ENCODE measurements around the gene ATP5ME.

The ATP5ME gene

DNA sequence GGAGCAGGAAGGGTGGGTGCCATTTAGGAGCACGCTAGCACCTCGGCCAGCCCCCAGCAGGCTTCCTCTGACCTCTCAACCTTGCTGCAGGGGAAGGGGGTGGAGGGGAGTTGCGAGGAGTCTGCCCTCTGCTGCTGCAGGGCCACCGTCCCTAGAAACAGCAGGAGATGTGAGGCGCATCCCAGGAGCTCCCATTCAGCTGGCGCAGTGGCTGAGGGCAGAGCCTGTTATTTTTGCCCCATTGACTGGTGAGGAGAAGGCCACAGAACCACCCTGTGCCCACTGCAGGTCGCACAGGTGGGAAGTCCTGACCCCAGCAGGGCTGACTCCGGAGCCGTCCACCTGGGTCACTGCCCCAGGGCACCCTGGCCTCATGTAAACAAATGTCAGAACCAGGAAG lies 40.7 kb downstream of the ATP5ME start:
- no peak for DNase-seq (ENCODE audit: low read depth)

DNA sequence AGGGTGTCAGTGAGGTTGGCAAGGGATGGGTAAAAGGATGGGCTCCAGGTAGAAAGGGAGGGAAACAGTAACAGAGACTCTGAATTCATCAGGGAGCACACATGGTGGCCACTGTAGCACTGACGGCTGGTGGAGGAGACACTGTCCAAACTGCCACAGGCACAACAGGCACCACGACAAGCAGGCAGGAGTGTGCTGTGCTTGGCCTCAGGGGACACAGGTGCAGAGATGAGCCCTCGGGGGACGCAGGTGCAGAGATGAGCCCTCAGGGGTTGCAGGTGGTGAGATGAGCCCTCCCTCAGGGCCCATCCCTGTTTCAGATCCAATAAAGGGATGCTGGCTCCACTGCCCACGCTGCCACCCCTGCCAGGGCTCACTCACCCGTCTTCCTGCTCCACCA lies 41.1 kb downstream of the ATP5ME start:
- no peak for DNase-seq (ENCODE audit: low read depth)

DNA sequence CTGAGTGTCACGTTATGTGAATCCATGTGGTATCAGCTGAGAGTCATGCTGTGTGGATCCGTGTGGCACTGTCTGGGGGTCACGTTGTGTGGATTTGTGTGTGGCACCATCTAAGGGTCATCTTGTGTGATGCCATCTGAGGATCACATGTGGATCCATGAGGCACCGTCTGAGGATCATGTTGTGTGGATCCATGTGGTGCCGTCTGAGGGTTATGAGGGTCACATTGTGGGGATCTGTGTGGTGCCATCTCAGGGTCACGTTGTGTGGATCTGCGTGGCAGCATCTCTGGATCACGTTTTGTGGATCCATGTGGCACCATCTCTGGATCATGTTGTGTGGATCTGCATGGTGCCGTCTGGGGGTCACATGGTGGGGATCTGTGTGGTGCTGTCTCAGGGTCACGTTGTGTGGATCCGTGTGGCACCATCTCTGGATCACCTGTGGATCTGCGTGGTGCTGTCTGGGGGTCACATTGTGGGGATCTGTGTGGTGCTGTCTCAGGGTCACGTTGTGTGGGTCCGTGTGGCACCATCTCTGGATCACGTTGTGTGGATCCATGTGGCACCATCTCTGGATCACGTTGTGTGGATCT lies 41.8 kb downstream of the ATP5ME start:
- DNase-seq (ENCODE audit: low read depth), result no peak

DNA sequence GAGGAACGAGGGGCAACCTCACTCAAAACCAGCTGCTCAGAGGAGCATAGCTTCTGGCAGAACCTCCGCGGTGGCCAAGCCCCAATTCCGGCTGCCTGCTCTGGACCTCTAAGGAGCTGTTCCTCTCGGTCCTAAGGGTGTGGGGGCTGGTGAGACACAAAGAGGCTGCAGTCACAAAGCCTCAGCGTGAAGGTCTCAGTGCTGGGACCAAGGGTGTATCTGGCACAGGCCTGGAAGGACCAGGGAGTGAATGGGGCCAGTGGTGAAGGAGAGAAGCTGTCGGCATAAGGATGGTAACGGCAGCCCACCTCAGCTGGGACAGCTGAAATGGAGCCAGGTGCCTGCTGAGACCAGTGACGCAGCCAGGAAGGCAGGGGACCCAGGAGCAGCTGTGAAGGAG lies 43.4 kb downstream of the ATP5ME start:
- no peak for DNase-seq (ENCODE audit: low read depth)

DNA sequence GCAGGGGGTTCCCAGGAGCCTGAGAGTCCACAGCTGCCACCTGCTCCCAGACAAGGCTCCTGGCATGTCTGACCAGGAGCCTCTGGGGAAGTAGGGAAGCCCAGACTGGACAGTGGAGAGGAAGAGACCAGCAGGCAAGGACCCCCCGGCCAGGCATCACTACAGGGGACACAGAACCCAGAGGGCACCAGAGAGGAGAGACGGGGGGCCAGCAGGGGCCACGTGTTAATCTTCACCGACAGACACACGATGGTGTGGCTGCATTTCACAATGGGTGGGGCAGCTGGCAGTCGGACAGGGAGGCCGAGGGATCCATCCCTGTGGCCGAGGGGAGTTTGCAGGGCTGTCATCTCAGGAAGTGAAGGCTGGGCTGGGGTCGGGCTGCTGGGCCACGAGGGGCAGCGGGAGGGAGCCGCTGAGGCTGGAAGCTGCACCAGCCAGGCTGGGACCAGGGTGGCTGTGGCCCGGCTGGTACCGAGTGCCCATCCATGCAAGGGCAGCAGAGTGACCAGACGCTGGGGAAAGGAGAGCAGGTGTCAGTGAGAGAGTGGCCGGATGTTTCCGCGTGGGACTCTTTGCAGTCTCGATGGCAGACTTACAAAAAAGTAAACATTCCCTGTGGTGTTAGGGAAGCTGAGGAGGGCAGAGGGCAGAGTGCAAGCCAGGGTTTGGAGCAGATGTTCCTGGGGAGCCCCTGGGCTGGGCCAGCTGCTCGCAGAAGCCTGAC lies 44.0 kb downstream of the ATP5ME start:
- no peak for DNase-seq (ENCODE audit: low read depth)

DNA sequence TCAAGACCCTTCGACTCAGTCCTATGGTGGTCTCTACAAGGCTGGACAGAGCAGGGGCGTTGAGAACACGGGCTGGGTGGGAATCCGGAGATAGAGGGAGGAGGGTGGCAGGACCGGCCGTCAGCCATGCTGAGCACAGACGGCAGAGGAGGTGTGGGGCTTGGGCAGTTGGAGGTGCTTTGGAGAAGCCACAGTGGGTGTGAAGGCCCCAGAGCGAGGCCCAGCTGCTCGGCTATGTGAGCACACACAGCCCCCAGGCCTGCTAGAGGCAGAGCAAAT lies 44.5 kb downstream of the ATP5ME start:
- DNase-seq (ENCODE audit: low read depth), result no peak

DNA sequence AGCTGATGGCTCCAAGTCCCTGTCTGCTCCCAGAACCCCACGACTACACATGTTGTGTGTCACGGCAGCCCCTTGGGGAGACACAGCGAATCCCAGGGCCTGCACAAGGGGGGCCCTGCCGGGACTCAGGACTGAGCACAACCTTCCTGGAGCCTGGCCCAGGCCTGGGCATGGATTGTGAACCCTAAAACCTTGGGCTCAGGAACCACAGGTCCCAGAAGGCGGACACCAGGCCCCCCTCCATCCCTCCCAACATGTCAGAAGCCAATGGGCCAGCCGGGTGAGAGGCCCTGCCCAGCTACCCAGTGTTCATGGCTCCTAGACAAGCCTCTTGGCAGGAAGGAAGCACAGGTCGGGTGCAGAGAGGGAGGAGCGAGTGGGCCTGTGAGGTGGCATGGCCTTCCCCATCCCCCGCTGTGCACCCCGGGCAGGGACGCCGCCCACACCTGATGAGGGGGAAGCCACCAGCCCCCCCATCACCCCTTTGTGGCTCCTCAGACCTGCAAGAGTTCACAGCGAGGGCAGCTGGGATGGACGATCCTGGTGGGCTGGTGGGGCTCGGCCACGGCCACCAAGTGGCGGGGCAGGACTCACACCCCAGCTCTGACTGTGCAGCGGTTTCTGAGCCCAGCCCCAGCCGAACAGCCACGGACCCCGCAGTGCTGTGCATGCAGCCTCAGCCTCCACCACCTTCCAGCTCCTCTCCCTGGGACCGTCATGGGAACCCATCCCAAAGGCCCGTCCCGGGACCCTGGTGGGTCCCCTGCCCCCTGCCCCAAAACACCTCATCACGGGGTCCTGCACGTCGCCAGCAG lies 45.0 kb downstream of the ATP5ME start:
- no peak for DNase-seq (ENCODE audit: low read depth)

DNA sequence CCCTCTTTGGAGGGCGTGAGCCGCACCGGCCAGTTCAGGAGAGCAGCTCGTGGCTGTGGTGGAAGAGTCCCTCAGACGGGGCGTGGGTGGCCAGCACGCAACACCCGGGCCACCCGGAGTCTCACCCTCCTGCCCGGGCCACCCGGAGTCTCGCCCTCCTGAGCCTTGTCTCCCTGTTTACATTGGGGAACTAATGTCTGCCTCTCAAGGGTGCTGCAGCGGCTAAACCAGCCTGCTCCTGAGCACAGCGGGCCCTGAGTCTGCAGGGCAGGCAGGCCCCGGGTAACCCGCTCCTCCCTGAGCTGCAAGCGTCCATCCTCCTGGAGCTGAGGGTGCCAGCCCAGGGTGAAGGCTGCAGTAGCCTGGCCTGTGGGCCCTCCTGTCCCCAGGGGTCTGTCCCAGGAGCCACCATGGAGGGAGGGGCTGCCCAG lies 45.8 kb downstream of the ATP5ME start:
- DNase-seq (ENCODE audit: low read depth), result no peak

DNA sequence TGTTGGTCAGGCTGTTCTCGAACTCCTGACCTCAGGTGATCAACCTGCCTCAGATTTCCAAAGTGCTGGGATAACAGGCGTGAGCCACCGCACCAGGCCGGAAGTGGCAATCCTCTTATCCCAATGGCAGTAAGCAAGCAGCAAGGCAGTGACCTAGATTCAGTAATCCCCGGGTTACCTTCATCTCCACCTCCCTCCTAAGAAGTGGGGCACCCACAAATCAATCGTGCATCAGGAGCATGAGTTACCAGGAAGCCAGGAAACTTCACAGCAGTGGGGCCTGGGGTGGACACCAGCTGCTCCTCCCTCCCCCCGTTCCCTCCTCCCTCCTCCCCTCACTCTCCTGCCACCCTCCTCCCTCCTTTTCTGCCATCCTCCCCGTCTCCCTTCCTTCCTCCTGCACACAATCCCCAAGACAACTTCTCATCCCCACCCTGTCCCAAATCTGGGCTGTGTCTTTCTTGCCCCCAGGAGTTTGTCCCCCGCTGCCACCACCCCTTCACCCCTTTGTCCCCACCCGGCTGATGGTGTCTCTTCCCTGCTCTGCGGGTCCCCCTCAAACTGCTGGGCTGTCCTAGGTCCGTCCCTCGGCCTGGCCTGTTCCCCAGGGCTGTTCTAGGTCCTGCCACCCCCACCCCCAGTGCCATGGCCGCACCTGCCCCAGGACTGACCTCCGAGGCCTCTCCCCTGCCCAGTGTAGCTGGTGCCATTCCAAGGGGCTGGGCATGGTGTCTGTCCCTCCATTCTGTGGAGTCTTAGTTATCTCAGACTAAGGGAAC lies 46.5 kb downstream of the ATP5ME start:
- no peak for DNase-seq (ENCODE audit: low read depth)

DNA sequence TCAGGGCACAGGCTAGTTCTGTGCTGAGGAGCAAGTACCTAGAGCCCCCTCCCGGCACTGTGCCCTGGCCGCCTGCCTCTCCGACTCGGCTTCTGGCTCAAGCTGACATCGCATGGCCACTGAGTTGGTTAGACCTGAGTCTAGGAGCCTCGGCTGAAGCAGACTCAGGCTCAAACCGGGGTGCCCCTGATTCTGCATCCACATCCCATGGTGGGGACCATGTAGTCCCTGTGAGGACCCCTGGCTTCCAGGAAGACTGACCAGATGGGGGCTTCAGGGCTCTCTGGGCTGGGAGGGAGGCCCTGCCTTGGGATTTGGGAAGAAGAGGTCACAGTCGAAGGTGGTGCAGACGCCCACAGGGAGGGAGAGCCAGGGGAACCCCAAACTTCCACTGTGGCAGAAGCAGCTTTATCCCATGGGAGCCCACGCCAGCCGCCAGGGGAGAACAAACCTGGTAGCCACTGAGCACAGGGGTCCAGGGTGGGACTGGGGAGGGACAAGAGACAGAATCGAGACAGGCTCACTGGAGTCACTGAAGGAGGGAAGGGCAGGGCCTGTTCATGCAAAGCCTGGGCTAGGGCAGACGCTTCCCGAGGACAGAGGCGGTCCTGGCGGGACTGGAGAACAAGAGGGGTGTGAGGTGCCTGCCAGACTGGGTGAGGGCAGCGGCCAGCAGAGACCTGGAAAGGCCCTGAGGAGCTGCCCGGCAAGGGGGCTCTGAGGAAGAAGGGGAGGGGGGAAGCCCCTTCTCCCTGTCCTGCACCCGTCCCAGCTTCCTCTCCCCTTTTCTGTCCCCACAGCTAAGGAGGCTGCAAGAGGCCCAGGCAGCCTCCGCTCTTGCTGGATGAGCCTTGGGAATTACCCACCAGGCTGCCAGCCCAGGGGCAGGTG lies 47.6 kb downstream of the ATP5ME start:
- DNase-seq (ENCODE audit: low read depth), result no peak

DNA sequence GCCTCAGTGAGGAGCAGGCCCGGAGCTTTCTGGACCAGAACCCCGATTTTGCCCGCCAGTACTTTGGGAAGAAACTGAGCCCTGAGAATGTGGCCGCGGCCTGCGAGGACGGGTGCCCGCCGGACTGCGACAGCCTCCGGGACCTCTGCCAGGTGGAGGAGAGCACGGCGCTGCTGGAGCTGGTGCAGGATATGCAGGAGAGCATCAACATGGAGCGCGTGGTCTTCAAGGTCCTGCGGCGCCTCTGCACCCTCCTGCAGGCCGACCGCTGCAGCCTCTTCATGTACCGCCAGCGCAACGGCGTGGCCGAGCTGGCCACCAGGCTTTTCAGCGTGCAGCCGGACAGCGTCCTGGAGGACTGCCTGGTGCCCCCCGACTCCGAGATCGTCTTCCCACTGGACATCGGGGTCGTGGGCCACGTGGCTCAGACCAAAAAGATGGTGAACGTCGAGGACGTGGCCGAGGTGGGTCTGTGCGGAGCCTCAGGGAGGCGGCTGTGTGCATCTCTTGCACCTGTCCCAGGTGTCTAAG lies 48.4 kb downstream of the ATP5ME start:
- no peak for DNase-seq (ENCODE audit: low read depth)

DNA sequence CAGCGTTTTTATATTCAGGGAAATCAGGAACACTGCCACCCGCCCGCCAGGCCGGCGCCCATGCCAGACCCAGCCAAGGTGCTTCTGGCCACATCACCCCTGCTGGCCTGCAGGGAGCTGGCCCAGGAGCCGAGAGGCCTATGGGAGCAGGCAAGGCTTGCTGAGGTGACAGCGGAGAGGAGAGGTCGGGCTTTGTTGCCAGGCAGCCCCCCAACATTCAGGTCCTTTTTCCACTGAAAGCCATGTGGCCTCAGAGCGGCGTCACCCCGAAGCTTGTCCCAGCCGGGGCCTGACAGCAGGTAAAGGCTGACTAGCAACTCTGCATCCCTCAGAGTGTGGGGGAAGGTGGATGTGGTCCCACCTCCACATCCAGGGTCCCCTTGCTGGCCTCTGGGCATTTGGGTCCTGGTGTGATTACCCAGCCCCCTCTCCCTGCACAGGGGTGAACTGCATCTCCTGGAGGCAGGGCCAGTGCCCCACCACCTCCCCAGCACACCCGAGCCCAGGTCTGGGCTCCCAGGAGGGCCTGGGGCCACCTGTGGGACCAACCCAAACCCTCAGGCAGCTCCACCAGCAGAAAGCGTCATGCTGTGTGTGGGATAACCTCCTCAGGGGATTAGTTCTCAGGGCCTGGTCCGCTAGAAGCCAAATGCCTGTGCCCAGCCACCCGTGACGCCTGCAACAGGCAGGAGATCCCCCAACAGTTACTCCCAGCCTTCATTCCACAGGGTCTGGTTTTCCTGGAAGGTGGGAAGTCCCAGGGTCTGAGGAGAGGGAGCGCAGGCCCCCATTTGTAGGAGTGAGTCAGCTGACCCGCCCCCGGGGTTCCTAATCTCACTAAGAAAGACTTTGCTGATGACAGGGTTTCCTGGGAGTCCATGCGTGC lies 49.1 kb downstream of the ATP5ME start, which contains the start of gene PDE6B:
TSS of gene PDE6B (plus strand) at position 869 of the 886 bp plus-strand sequence. CDS start 54 bp downstream, outside the sequence.
- no peak for DNase-seq (ENCODE audit: low read depth)

DNA sequence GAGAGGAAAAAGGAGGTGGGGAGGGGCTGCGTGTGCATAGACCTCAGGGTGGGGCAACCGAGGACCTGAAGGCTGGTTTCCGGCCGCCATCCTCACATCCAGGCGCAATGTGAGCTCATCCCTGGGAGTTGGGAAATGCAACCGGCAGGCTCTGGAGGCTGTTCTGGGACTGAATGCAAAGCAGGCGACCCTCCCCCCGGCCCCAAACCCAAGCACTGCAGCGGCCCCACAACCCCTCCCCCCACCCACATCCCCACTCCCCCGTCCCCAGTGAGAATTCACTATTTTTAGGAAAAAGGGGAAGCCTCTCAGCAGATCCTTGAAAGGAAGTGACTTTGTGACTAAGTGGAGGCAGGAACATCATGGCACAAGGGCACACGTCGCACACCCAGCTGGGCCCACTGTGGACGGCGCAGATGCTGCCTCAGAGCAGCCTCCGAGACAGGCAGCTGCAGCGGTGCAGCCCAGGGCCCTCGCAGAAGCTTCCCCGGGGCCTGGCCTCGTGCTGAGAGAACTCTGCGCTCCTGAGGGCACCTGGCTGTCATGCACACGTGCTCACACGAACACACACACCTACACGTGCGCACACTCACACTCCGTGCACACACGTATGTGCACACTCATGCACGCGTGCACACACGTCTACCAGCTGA lies 50.0 kb downstream of the ATP5ME start:
- DNase-seq (ENCODE audit: low read depth), result no peak

DNA sequence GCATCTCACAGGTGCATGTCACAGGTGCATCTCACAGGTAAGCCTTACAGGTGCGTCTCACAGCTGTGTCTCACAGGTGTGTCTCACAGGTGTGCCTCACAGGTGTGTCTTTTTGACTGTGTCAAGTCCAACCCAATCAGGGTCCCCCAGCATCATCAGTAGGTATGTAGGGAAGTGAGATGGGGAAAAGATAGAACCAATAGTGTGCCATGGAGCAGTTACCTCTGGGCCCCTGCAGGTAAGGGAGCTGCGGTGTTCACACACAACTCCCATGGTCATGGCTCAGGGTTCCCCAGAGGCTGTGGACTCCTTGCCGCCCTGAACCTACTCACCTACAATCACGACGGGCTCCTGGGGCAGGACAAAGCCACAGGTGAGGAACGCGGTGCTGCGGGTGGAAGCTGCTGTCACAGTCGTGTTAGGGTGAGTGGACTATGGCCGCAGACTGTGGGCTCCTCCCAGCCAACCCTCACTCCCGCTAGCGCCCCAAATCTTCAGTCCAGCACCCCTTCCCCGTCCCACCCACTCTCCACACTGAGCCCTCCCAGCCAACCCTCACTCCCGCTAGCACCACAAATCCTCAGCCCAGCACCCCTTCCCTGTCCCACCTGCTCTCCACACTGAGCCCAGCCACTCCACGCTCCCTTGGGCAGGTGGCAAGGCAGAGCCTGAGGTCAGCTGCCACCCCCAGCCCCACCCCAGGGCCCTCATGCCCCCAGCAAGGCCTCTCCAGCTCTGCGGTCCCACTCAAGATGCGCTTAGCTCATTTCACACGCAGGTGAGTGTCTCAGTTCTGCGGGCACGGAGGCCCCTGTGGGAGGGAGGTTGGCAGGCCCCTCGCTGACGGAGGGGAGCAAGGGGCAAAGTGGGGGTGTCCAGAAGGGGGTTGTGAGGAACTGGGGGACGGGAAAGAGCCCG lies 50.8 kb downstream of the ATP5ME start:
- no peak for DNase-seq (ENCODE audit: low read depth)
